H1 (cell line): ENCODE results near the gene TDRD1. TPM values are rescaled to one million over a fixed set of nuclear protein-coding genes. Genes with fewer than 3 reads are reported as not detected.

ENCODE experiments used
- MAFK ChIP-seq: IDR thresholded peaks from 2 replicates; pipeline ENCODE4 v1.6.1; 2012; ENCODE audit warnings: low read depth, mild to moderate bottlenecking, improper control_type of control experiment, low read length
- SAP30 ChIP-seq: fragments of 300-600 bp; sonication (generic); IDR thresholded peaks from 2 replicates; pipeline ENCODE4 v1.7.1; 2012; ENCODE audit warnings: low read length, moderate library complexity, mild to moderate bottlenecking, inconsistent platforms; ENCODE audit not compliant: insufficient read depth, insufficient replicate concordance
- TAF7 ChIP-seq: optimal IDR thresholded peaks from 2 replicates; pipeline ENCODE3; 2011; ENCODE audit warnings: low read depth, mild to moderate bottlenecking, inconsistent platforms, low read length, moderate library complexity, borderline replicate concordance
- YY1 ChIP-seq: IDR thresholded peaks from 2 replicates; pipeline ENCODE4 v1.6.1; 2011; ENCODE audit warnings: low read depth, mild to moderate bottlenecking, low read length
- ZNF274 ChIP-seq: IDR thresholded peaks from 2 replicates; pipeline ENCODE4 v1.7.0; 2012; ENCODE audit warnings: low read length, borderline replicate concordance; ENCODE audit errors: extremely low read depth
- polyA plus RNA-seq, 7 experiments: library from polyadenylated mRNA; depleted of rRNA in 3 of 7; stranded (reverse) in 5 of 7; unstranded in 2 of 7; fragments of >200 nt in 5 of 7; fragments of 200-250 nt in 2 of 7; gene quantifications; 1 replicate in 5 of 7; 2 replicates in 1 of 7; 4 replicates in 1 of 7; pipeline versions ENCODE4 v1.2.1 to v1.2.3, GENCODE V29; 2011 to 2013; ENCODE audit warnings: missing spikeins in 2 of 7, mixed read lengths in 2 of 7
- total RNA-seq: library from RNA; stranded (reverse); fragmentation: NEBNext Ultra II Directional; extraction: Animal tissue kit (Norgen Biotek cat#: 25700); gene quantifications from 2 replicates; pipeline ENCODE4 v1.2.1, GENCODE V29; 2021
- TF ChIP-seq, protein P1 (sequence below): IDR thresholded peaks from 2 replicates; pipeline ENCODE4 v1.6.1; 2012; ENCODE audit warnings: inconsistent platforms
- TF ChIP-seq, protein P2 (sequence below): IDR thresholded peaks from 2 replicates; pipeline ENCODE4 v1.6.1; 2012; ENCODE audit warnings: inconsistent platforms

Gene TDRD1
- total and polyA plus RNA-seq, 2 of the 8 experiments (the other 6 are each of a cell fraction or from before 2014, with no cell fraction given), result 0.02 to 0.71 TPM

DNA sequence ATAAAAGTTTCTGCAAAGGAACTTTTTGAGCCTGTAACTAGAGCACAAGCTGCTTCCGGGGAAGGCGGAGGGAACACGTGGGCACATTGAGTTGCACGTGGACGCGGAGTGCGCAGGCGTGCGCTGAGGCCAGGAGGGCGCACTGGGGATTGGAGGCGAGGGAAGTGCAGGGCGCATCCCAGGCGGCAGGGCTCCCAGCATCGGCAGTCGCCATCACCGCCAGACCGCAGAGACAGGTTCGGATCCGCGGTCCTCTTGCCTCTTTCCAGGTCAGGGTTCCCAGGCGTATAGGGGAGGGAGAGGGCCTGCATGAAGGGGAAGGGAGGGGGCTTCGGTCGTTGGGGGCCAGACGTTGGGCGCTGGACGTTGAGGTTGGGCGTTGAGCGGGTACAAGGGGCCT, at the start of gene TDRD1 (continued):
- no peak for TF ChIP-seq MAFK
- TF ChIP-seq, protein P1, sequence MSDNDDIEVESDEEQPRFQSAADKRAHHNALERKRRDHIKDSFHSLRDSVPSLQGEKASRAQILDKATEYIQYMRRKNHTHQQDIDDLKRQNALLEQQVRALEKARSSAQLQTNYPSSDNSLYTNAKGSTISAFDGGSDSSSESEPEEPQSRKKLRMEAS, result peak; percentile 98
- no peak for TF ChIP-seq TAF7
- no peak for TF ChIP-seq SAP30
- no peak for TF ChIP-seq YY1
- TF ChIP-seq, protein P2, sequence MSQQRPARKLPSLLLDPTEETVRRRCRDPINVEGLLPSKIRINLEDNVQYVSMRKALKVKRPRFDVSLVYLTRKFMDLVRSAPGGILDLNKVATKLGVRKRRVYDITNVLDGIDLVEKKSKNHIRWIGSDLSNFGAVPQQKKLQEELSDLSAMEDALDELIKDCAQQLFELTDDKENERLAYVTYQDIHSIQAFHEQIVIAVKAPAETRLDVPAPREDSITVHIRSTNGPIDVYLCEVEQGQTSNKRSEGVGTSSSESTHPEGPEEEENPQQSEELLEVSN, result peak; percentile 92
- no peak for TF ChIP-seq ZNF274
